ENCODE measurements around the gene ANKRD40.
"Not testable (repeated sequence)": the region's sequence is repeated elsewhere in the genome, so short reads cannot be mapped to it uniquely, and the experiment has no call there.

The ANKRD40 gene

DNA sequence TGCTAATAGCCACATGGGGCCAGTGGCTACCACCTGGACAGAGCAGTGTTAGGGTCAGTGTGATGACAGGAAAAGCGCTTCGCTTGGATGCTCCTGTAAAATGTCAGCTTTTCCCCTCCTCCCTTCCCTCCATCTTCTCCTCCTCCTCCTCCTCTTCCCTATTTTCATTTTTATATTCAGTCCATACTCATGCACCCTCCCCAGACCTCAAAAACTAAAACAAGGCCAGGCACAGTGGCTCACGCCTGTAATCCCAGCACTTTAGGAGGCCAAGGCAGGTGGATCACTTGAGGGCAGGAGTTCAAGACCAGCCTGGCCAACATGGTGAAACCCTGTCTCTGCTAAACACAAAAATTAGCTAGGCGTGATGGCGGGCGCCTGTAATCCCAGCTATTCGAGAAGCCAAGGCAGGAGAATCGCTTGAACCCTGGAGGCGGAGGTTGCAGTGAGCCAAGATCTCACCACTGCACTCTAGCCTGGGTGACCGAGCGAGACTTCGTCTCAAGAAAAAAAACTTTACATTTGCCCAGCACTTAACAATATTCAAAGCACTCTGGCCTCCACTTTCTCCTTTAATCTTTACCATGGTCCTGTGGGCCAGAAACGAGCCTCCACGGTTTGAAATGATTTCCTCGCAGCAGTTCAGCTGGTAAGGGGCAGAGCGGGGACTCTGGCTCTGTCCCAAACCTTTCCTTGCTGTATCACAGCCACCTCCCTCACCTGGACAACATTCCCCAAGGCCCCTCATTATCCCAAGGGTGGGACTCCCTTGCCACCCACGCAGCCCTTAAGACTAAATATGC, 21.8 kb downstream of the ANKRD40 start:
- no peak for DNase-seq

GRCh38 chr17:50685334-50685665, 22.4 kb downstream of the ANKRD40 start:
- no peak for DNase-seq

DNA sequence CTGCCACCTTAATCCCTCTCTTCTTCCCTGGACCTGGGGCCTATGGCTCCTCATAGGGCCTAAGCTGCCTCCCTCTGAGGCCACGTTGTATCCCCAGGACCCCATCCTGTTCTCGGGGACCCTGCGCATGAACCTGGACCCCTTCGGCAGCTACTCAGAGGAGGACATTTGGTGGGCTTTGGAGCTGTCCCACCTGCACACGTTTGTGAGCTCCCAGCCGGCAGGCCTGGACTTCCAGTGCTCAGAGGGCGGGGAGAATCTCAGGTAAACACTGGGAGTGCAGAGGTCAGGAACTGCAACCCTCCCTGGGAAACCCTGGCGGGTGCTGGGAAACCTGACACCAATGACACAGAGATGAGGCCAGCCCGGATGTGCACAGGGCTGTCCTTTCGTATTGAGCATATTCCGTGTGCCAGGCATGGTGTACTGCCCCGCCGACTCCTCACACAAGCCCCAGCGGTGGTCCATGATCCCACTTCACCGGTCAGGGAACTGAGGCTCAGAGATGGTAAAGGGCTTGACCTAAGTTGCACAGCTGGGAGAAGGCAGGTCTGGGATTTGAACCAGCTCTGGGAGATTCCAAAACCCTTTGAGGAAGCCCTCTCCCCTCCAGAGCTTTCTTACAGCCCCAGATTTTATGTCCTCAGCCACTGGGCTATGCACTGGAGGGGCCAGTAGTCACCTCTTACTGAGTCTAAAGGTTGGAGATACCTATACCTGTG, 22.9 kb downstream of the ANKRD40 start:
- no peak for DNase-seq

DNA sequence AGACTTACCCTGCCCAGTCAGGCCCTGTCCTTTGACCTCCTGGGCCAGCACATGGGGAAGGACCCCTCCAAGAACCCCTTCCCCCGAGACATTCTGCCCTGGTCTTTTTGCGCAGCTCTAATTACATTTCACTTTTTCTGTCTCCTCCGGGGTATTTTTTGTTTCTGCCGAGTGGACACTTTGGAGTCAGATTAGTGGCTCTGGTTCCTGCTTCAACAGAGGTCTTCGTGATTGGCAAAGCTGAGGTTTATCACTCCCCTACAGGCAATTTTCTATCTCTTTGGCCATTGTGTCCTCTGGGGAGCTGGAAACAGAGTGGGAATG, 23.5 kb downstream of the ANKRD40 start:
- DNase-seq: no peak

GRCh38 chr17:50683434-50684287, 24.1 kb downstream of the ANKRD40 start:
- DNase-seq: no peak

GRCh38 chr17:50682938-50683337, 24.8 kb downstream of the ANKRD40 start:
- no peak for DNase-seq

DNA sequence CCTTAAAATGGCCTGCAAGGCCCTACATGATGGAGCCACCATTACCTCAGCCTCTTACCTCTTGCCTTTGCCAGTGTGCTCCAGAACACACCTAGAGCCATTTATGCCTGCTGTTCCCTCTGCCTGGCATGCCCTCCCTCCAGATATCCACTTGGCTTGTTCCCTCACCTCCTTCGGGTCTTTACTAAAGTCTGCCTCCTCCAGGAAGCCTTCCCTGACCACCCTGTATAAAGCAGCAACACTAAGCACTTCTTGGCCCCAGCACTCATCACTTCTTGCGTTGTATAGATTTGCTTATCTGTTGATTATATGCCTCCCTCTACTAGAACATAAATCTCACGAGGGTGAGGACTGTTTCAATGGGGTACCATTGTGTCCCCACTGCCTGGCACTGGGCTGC, 25.3 kb downstream of the ANKRD40 start:
- no peak for DNase-seq

DNA sequence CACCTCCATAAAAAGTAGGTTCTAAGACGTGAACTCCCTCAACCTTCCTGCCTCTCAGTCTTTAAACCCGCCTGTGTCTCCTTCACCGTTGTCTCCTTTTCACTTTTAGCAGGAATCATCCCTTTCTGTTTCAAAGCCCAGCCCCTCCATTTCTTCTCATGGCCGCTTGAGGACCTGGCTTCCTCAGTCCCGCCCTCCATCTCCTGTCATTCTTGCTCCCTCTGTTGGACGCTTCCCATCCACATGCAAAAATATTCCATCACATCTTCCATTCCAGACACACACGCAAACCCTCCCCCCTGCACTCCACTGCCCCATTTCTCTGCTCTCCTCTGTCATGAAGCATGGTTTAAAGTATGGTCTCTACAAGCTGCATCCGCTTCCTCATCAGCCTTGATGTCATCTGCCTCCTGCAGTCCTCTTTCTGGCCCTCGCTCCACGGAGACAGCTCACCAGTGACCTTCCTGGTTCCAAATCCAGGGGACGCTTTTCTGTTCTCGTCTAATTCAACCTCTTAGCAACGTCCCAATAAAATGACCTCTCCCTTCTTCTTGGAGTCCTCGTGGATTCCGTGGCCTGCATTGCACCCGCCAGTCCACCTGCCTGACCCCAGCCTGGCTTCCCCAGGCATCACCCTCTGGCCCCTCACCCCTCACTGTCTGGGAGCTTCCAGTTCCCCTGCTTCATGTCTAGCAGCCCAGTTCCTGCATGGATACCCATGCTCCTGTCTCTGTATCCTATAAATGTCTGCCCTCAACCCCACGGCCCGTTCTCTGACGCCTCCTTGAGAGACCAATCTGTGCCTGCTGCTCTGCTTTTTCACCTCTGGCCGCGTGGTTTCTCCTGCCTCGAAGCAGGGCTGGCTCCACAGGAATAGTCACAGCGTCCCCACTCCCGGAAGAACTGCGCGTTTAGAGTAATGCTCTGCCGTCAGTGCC, 26.2 kb downstream of the ANKRD40 start:
- DNase-seq: peak; percentile 62

DNA sequence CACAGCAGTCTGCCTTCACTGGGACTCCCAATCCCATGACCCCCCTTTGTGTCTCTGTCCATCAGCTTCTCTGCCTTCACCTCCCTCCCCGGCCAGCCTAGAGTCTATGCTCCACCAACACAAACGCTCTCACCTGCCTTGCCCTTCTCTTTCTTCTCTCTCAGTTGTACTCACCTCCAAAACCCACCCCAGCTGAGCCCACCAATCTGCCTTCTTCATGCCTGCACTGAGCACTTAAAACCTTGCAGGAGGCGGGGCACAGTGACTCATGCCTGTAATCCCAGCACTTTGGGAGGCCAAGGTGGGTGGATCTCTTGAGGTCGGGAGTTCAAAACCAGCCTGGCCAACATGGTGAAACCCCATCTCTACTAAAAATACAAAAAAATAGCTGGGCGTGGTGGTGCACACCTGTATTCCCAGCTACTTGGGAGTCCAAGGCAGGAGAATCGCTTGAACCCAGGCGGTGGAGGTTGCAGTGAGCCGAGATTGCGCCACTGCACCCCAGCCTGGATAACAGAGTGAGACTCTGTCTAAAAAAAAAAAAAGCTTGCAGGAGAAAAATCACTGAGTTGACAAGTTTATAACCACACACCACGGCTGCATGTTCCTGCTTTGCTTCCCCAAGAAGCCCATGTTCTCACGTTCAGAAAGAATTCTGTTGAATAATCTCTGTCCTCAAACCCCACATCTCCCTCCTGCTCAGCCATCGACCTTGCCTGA, 27.0 kb downstream of the ANKRD40 start:
- not testable (repeated sequence) for DNase-seq

GRCh38 chr17:50680126-50680525, 27.6 kb downstream of the ANKRD40 start:
- no peak for DNase-seq

- no peak for DNase-seq
These were observed 28.6 kb downstream of the ANKRD40 start for GRCh38 chr17:50679008-50679544.

- no peak for DNase-seq
These were observed 29.8 kb downstream of the ANKRD40 start for GRCh38 chr17:50677851-50678375.

GRCh38 chr17:50676065-50676975, 31.4 kb downstream of the ANKRD40 start:
- DNase-seq: no peak

DNA sequence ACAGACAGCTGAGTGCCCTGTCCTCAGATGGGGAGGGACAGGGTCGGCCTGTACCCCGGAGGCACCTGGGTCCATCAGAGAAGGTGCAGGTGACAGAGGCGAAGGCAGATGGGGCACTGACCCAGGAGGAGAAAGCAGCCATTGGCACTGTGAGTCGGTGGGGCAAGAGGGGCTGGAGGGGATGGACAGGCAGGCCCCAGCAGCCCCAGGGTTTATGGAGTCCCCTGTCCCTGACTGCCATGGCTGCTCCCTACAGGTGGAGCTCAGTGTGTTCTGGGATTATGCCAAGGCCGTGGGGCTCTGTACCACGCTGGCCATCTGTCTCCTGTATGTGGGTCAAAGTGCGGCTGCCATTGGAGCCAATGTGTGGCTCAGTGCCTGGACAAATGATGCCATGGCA, 32.1 kb downstream of the ANKRD40 start:
- no peak for DNase-seq

- no peak for DNase-seq
These were observed 32.5 kb downstream of the ANKRD40 start for GRCh38 chr17:50675190-50675589.

- DNase-seq: no peak
These were observed 34.7 kb downstream of the ANKRD40 start for GRCh38 chr17:50672831-50673551.

- no peak for DNase-seq
These were observed 35.6 kb downstream of the ANKRD40 start for GRCh38 chr17:50672071-50672470.

DNA sequence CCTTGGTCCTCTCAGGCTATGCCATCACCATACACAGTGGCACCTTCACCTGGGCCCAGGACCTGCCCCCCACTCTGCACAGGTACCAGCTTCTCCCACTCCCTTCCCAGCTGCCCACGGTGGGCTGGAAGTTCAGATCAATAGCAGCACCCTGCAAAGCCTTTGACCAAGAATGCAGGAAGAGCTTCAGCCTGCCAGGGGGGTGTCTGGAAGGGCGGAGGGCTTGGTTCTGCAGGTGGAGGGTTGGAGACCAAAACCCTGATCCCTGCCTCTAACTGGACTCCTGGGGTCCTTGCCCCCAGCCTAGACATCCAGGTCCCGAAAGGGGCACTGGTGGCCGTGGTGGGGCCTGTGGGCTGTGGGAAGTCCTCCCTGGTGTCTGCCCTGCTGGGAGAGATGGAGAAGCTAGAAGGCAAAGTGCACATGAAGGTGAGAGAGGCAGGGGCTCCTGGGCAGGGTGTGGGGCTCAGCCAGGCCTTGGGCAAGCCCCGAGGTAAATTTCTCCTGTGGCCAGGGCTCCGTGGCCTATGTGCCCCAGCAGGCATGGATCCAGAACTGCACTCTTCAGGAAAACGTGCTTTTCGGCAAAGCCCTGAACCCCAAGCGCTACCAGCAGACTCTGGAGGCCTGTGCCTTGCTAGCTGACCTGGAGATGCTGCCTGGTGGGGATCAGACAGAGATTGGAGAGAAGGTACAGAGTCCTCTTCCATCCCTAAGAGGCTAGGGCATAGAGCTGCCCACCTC, 38.7 kb downstream of the ANKRD40 start:
- no peak for DNase-seq
